ENCODE results near the gene AKAP8.

- TF ChIP-seq CTCF (IDR thresholded peaks at IDR 0.05) (no peak), POLR2A (IDR thresholded peaks at IDR 0.05) (no peak), EP300 (IDR thresholded peaks at IDR 0.05) (no peak)
These were observed 14.4 kb upstream of the AKAP8 start for GRCh38 chr19:15393963-15394362.

All from ovary (tissue), 3 donors.